Neural crest cell (in vitro differentiated cells): ENCODE results near the gene P2RX1. TPM values are rescaled to one million over a fixed set of nuclear protein-coding genes. Genes with fewer than 3 reads are reported as not detected.

Experiments
- DNase-seq: peaks from one replicate; pipeline ENCODE4 v3.0.0; 2021; ENCODE audit warnings: low read depth, mixed read lengths, low spot score
- H3K27ac Mint-ChIP-seq: one replicate; pipeline ENCODE4 v1.8.0; 2021; ENCODE audit warnings: mild to moderate bottlenecking, mixed read lengths; ENCODE audit not compliant: unreplicated experiment
- H3K27me3 Mint-ChIP-seq: 2 replicates; pipeline ENCODE4 v1.8.0; 2021; ENCODE audit warnings: low read depth, mild to moderate bottlenecking, mixed read lengths
- H3K36me3 Mint-ChIP-seq: 2 replicates; pipeline ENCODE4 v1.8.0; 2021; ENCODE audit warnings: low read depth, mild to moderate bottlenecking, mixed read lengths
- H3K4me1 Mint-ChIP-seq: 2 replicates; pipeline ENCODE4 v1.8.0; 2021; ENCODE audit warnings: mixed read lengths
- H3K4me3 Mint-ChIP-seq: one replicate; pipeline ENCODE4 v1.8.0; 2021; ENCODE audit warnings: mild to moderate bottlenecking, mixed read lengths
- H3K9me3 Mint-ChIP-seq: 2 replicates; pipeline ENCODE4 v1.8.0; 2021; ENCODE audit warnings: mixed read lengths
- total RNA-seq: library from RNA; stranded (reverse); gene quantifications from 2 replicates; pipeline ENCODE4 v1.2.1, GENCODE V29; 2021
- TF ChIP-seq, protein P1 (sequence below): fragments of 200-600 bp; sonication (generic); conservative IDR thresholded peaks from 2 replicates; pipeline ENCODE4 v1.5.0; 2021; ENCODE audit warnings: antibody characterized with exemption, mild to moderate bottlenecking

The P2RX1 gene
- total RNA-seq, 1 donor from 2014 or later = not detected

DNA sequence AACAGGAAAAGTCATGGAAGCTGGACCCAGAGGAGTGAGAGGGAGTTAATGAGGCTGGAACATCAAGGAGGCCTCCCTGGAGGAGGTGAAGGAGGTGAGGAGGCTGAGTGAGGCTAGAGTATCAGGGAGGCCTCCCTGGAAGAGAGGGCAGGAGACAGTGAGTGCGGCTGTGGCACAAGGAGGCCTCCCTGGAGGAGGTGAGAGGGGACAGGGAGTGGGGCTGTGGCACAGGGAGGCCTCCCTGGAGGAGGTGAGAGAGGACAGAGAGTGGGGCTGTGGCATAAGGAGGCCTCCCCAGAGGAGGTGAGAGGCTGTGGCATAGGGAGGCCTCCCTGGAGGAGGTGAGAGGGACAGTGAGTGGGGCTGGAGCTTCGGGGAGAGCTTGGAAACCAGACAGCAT, 28.9 kb downstream of the P2RX1 start:
- peaks cover 15% of the 10 kb centered on the region for H3K4me1 Mint-ChIP-seq
- peaks cover 22% of the 10 kb centered on the region for H3K27me3 Mint-ChIP-seq
- TF ChIP-seq, protein P1, sequence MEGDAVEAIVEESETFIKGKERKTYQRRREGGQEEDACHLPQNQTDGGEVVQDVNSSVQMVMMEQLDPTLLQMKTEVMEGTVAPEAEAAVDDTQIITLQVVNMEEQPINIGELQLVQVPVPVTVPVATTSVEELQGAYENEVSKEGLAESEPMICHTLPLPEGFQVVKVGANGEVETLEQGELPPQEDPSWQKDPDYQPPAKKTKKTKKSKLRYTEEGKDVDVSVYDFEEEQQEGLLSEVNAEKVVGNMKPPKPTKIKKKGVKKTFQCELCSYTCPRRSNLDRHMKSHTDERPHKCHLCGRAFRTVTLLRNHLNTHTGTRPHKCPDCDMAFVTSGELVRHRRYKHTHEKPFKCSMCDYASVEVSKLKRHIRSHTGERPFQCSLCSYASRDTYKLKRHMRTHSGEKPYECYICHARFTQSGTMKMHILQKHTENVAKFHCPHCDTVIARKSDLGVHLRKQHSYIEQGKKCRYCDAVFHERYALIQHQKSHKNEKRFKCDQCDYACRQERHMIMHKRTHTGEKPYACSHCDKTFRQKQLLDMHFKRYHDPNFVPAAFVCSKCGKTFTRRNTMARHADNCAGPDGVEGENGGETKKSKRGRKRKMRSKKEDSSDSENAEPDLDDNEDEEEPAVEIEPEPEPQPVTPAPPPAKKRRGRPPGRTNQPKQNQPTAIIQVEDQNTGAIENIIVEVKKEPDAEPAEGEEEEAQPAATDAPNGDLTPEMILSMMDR = no peak
- H3K36me3 Mint-ChIP-seq = no peaks in the 10 kb centered on the region
- H3K4me3 Mint-ChIP-seq = peak overlapping the region; percentile 23
- peak overlapping the region; percentile 8 for H3K27ac Mint-ChIP-seq
- DNase-seq = no peak
- H3K9me3 Mint-ChIP-seq = no peaks in the 10 kb centered on the region

DNA sequence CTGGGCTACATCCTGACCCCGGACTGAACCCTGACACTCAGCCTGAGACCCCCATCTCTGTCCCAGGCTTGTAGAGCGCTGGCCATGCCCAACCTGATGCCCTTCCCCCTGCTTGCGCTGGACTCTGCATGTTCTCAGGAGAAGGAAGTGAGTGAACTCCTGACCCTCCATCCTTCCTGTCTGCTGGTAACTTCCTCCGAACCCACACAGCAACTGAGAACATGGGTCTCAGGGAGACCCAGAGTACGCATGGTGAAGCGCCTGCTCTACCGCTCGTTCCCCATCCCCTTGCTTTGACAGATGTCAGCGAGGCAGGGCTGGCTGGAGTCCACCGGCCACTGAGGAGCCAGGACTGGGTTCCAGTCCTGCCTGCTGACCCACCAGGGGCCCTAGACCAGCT, 29.5 kb downstream of the P2RX1 start:
- peaks cover 19% of the 10 kb centered on the region for H3K27me3 Mint-ChIP-seq
- peaks cover 14% of the 10 kb centered on the region for H3K4me1 Mint-ChIP-seq
- no peaks in the 10 kb centered on the region for H3K9me3 Mint-ChIP-seq
- no peaks in the 10 kb centered on the region for H3K36me3 Mint-ChIP-seq
- no peak overlapping the region for H3K4me3 Mint-ChIP-seq
- DNase-seq = no peak
- TF ChIP-seq, protein P1 = no peak
- no peak overlapping the region for H3K27ac Mint-ChIP-seq

DNA sequence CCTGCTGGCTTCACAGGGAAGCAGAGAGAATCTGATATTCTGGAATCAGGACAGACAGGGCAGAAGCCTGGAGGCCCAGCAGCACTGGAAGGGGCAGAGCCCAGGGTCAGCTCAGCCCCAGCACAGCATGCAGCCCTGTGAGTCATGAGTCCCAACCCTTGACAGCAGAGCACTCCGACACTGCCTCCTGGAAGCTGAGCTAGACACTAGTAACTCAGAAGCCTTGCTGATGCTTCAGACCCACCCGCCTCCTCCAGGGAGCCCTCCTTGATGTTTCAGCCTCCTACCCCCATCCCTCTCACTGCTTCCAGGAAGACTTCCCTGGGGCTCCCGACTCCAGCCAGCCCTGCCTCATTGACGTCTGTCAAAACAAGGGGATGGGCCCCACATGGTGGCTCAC, 30.3 kb downstream of the P2RX1 start:
- Mint-ChIP-seq H3K4me3 (no peak overlapping the region), H3K4me1 (peaks cover 12% of the 10 kb centered on the region), H3K9me3 (no peaks in the 10 kb centered on the region), H3K36me3 (no peaks in the 10 kb centered on the region), H3K27ac (no peak overlapping the region), H3K27me3 (peaks cover 11% of the 10 kb centered on the region)
- TF ChIP-seq, protein P1 = no peak
- no peak for DNase-seq

DNA sequence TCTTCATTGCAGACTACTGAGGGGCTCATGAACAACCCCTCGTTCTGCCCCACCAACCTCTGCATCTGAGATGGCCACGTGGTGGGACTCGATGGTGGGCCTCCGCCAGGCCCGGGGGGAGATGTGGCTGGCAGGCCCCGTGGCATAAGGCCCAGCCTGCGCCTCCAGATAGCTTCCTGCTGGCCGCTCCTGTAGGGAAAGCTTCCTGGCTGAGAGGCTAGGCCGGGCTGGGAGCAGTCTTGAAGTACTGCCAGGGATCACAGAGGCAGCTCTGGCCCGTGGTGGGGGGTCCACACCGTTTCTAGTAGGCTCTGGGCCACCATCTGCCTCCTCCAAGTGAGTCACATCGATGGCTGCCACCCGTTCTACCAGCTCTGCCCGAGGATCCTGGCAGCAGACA, 31.0 kb downstream of the P2RX1 start:
- Mint-ChIP-seq H3K36me3 (no peaks in the 10 kb centered on the region), H3K27ac (no peak overlapping the region), H3K27me3 (peaks cover 4% of the 10 kb centered on the region), H3K4me3 (no peak overlapping the region), H3K9me3 (no peaks in the 10 kb centered on the region), H3K4me1 (peaks cover 6% of the 10 kb centered on the region)
- TF ChIP-seq, protein P1 = no peak
- no peak for DNase-seq

- TF ChIP-seq, protein P1 = no peak
- peaks cover under 1% of the 10 kb centered on the region for H3K27me3 Mint-ChIP-seq
- no peak overlapping the region for H3K4me3 Mint-ChIP-seq
- no peaks in the 10 kb centered on the region for H3K9me3 Mint-ChIP-seq
- H3K27ac Mint-ChIP-seq = no peak overlapping the region
- no peak for DNase-seq
- peaks cover 14% of the 10 kb centered on the region for H3K4me1 Mint-ChIP-seq
- H3K36me3 Mint-ChIP-seq = no peaks in the 10 kb centered on the region
Observed at GRCh38 chr17:3884188-3884587, 32.1 kb downstream of the P2RX1 start.

GRCh38 chr17:3882276-3882675, 34.0 kb downstream of the P2RX1 start:
- TF ChIP-seq, protein P1 = no peak
- Mint-ChIP-seq H3K36me3 (no peaks in the 10 kb centered on the region), H3K4me3 (no peak overlapping the region), H3K9me3 (no peaks in the 10 kb centered on the region), H3K4me1 (peaks cover 16% of the 10 kb centered on the region), H3K27ac (no peak overlapping the region), H3K27me3 (no peaks in the 10 kb centered on the region)
- DNase-seq = no peak
